RWPE1 (cell line): ENCODE measurements around the gene HOXA3.

Experiments used
- CTCF ChIA-PET: fragments of 350-600 bp; sonication (Branson Sonifier 250); formaldehyde crosslinking; extraction: SDS; loops from one replicate; lab custom pipeline; 2021; lab: Yijun Ruan, JAX
- POLR2A ChIA-PET: fragments of 400-600 bp; formaldehyde crosslinking; extraction: SDS; loops from one replicate; lab custom pipeline; 2020; ENCODE audit warnings: antibody characterized with exemption; ENCODE audit not compliant: low non-redundant PET; lab: Yijun Ruan, JAX
- DNase-seq: peaks from one replicate; pipeline ENCODE4 v3.0.0; 2012; ENCODE audit warnings: low spot score
- H3K27ac ChIP-seq: fragments of 450-650 bp; 2 replicates; pipeline ENCODE4 v1.5.1; 2017
- CTCF ChIP-seq: fragments of 450-650 bp; conservative IDR thresholded peaks from 2 replicates; pipeline ENCODE4 v1.5.1; 2017; ENCODE audit warnings: low read depth, mild to moderate bottlenecking

Gene HOXA3

DNA sequence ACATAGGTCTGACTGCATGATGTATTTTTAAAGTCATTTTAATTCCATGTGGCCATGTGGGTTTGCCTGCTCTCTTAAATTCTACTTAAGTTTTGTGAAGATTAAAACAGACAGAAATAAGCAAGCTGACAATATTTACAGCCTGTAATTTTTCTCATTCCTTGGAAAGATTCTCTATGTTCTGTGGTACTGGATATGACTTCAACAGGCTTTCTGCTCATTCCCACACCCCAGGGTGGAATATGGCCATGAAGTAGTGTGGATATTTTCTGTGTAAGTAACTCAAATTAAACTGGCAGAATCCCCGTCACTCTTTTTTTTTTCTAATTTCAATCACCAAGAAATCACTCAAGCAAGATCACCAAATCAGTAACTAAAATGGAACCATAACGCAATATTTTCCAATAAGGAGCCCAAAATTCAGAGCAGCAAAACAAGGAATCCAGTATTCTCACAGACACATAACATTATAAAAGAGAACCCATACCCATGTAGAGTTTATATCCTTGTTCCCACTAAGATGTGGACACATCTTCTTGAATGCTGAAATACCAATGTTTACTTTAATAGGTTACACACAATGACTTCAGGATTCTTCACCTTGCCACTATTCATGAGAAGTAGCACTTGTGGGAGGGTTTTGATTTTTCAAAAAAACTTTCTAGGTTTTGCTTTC, 14.6 kb downstream of the HOXA3 start:
- TF ChIP-seq CTCF: no peak
- no peak overlapping the region for H3K27ac ChIP-seq
- ChIA-PET CTCF (interaction anchor here (0.7 to 1.0 kb wide), 3 partner anchors 19 to 1099 kb away, joined by 3 to 4 read pairs (median 3); no protein-coding TSS in a partner anchor), POLR2A (no interaction called here)
- no peak for DNase-seq

- ChIA-PET CTCF (no interaction called here), POLR2A (no interaction called here)
- TF ChIP-seq CTCF: no peak
- DNase-seq: peak; percentile 42
- no peak overlapping the region for H3K27ac ChIP-seq
Observed at GRCh38 chr7:27134392-27134791, 18.0 kb downstream of the HOXA3 start.

DNA sequence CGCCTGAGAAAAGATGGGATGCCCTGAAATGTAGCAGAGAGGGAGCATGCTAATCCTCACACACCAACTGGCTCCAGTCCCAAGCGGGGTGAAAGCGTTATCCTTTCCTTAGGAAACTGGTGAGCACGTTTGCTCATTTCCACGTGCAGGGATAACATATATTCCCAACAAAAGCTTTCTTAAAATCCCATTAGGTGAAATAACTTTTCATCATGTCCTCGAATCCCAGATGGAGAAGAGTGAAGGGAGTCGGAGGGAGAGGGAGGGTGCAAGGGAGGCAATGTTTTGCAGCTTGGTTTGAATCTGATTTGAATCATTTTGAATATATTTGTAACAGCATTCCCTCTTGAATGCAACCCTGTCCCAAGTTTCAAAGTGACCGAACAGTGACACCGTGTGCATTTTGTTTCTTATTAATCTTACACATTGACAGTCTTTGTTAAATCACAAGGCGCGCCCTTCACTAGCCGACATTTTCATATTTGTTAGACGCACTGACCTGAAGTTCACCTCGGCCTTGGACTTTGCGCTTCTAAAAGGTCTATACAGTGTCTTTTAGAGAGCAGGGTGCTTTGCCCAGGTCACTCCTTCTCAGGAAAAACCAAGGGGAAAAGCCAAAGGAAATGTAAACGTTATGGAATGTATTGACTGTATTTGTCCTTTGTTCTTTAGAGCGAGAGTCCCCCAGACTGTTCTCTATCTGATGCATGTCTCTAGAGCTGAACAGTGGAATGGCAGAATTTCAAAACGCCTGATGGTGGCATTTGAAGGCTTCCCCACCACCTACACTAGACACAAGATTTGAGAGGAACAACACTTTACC, 18.8 kb downstream of the HOXA3 start:
- no peak overlapping the region for H3K27ac ChIP-seq
- no peak for DNase-seq
- no peak for TF ChIP-seq CTCF
- ChIA-PET POLR2A (interaction anchor here (0.7 kb wide), 1 partner anchor 28 kb away, joined by 3 read pairs; no protein-coding TSS in a partner anchor), CTCF (no interaction called here)

DNA sequence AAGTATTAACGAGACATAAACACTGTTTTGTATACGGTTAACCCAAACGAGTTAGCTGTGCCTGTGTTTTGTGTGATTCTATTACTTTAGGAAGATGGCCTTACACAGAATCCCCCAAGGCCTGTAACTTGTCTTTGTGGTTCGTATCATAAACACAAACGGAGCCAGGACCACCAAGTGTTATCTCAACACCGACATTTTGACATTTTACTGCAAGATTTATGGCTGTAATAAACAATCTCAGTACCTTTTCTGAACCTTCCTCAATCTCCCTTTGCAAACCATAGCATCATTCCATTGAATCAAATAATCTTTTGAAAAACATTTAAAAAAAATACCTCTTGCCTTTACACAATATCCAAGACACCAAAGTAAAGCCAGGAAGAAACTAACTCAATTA, 19.4 kb downstream of the HOXA3 start:
- CTCF ChIA-PET: no interaction called here
- no peak overlapping the region for H3K27ac ChIP-seq
- POLR2A ChIA-PET: interaction anchor here (0.7 kb wide), 1 partner anchor 28 kb away, joined by 3 read pairs; no protein-coding TSS in a partner anchor
- TF ChIP-seq CTCF: no peak
- DNase-seq: no peak

DNA sequence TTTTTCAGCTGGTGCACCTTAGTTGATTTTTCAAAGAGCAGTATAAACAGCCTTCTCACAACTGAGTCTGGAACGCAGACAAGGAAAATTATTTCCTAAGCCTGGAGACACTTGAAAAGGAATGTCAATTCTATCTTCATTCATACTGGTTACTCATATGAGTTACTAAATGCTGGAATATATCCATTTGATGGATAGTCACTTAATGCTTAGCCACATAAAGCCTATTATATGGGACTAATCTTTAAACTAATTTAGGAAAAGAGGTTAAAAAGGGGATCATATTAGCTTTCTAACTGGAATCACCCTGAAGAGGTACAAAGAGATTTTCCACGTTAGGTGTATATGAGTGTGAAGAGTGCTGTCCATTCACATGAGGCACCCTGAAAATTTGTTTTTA, 20.2 kb downstream of the HOXA3 start:
- no peak overlapping the region for H3K27ac ChIP-seq
- ChIA-PET POLR2A (no interaction called here), CTCF (interaction anchor here (0.7 to 1.8 kb wide), 4 partner anchors 10 to 33 kb away, joined by 3 to 8 read pairs (median 4); partner anchors contain the start of gene HOXA5)
- no peak for TF ChIP-seq CTCF
- DNase-seq: no peak

GRCh38 chr7:27131390-27131819, 21.0 kb downstream of the HOXA3 start:
- ChIA-PET POLR2A (interaction anchor here (0.5 to 0.8 kb wide), 3 partner anchors 29 to 84 kb away, joined by 3 to 5 read pairs (median 3); no protein-coding TSS in a partner anchor), CTCF (interaction anchor here (0.5 to 1.8 kb wide), 10 partner anchors 8 to 767 kb away, joined by 3 to 8 read pairs (median 4); partner anchors contain the start of gene HOXA5)
- no peak for TF ChIP-seq CTCF
- no peak for DNase-seq
- H3K27ac ChIP-seq: peak overlapping the region; percentile 90
